Measurements from ENCODE around the gene ATP5F1D. TPM values are rescaled to one million over a fixed set of nuclear protein-coding genes. Genes with fewer than 3 reads are reported as not detected.
A peak's percentile ranks its signal among the peaks of the same experiment; 100 is the strongest.

ATP5F1D gene
- total RNA-seq, 2 donors from 2014 or later: 193 to 269 TPM

DNA sequence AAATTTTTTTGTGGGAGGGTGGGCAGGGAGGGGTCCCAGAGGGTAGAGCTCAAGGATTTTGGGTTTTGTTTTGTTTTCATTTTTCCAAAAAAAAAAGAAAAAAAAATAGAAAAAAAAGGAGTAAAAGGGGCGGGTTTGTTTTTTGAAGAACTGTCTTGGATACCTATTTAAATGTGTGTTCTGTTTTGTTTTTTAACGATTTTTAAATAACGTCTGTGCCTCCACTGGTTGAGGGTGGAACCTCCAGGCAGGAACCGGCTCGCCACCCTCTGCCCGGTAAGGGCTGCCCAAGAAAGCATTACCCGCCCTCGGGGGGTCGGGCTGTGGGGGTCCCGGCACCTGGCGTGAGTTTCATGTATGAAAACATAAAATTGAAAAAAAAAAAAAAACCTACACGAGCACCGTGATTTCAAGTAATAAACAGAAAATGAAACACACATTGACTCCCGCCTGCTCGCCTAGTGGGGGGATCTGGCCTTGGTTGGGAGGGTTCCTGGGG, 17.2 kb downstream of the ATP5F1D start:
- TF ChIP-seq, protein P1, sequence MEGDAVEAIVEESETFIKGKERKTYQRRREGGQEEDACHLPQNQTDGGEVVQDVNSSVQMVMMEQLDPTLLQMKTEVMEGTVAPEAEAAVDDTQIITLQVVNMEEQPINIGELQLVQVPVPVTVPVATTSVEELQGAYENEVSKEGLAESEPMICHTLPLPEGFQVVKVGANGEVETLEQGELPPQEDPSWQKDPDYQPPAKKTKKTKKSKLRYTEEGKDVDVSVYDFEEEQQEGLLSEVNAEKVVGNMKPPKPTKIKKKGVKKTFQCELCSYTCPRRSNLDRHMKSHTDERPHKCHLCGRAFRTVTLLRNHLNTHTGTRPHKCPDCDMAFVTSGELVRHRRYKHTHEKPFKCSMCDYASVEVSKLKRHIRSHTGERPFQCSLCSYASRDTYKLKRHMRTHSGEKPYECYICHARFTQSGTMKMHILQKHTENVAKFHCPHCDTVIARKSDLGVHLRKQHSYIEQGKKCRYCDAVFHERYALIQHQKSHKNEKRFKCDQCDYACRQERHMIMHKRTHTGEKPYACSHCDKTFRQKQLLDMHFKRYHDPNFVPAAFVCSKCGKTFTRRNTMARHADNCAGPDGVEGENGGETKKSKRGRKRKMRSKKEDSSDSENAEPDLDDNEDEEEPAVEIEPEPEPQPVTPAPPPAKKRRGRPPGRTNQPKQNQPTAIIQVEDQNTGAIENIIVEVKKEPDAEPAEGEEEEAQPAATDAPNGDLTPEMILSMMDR (IDR thresholded peaks at IDR 0.05): no peak
- peaks cover 0 to 88% of the 10 kb centered on the region in 2 donors for H3K4me1 ChIP-seq
- H3K4me3 ChIP-seq: peak overlapping the region in 1 of 2 donors; percentile 28
- H3K27me3 ChIP-seq: no peaks in the 10 kb centered on the region
- H3K9me3 ChIP-seq: no peaks in the 10 kb centered on the region
- H3K27ac ChIP-seq: peak overlapping the region; percentile 93 to 97
- H3K36me3 ChIP-seq: peaks cover 45% of the 10 kb centered on the region
- DNase-seq (ENCODE audit: low spot score): no peak

DNA sequence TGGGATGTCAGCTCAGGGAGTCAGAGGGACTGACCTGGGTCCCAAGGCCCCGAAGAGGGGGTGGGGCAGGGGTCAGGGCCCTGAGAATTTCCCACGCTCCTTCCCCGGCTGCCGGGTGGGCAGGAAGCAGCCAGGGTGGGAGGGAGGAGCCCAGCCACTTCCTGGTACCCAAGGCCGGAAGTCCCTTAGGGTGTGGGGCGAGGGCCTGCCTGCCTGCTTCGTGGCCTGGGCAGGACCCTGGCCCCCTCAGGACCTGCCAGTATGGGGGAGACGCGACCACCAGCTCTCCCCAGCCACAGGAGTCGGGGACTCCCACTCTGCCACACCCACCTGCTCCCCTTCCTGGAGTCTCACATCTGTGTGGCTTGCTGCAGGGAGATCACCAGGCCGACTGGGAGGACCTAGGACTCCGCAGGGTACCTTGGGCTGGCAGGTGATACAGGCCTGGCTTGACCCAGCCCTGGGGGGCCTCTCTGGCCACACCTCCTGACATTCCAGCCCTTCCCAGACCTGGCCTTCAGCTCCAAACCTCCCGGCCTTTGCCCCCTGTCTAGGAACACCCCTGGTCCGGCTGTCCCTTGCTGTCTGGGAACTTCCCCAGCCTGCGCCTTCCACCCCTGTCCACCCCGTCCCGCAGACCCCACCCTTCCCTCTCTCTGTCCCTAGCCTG, 17.8 kb downstream of the ATP5F1D start:
- Histone ChIP-seq H3K9me3 (no peaks in the 10 kb centered on the region), H3K4me1 (peaks cover 0 to 82% of the 10 kb centered on the region in 2 donors), H3K27me3 (no peaks in the 10 kb centered on the region), H3K4me3 (peak overlapping the region in 1 of 2 donors; percentile 28), H3K27ac (peak overlapping the region; percentile 93 to 97), H3K36me3 (peaks cover 39% of the 10 kb centered on the region)
- DNase-seq (ENCODE audit: low spot score): no peak
- TF ChIP-seq, protein P1 (IDR thresholded peaks at IDR 0.05): no peak

DNA sequence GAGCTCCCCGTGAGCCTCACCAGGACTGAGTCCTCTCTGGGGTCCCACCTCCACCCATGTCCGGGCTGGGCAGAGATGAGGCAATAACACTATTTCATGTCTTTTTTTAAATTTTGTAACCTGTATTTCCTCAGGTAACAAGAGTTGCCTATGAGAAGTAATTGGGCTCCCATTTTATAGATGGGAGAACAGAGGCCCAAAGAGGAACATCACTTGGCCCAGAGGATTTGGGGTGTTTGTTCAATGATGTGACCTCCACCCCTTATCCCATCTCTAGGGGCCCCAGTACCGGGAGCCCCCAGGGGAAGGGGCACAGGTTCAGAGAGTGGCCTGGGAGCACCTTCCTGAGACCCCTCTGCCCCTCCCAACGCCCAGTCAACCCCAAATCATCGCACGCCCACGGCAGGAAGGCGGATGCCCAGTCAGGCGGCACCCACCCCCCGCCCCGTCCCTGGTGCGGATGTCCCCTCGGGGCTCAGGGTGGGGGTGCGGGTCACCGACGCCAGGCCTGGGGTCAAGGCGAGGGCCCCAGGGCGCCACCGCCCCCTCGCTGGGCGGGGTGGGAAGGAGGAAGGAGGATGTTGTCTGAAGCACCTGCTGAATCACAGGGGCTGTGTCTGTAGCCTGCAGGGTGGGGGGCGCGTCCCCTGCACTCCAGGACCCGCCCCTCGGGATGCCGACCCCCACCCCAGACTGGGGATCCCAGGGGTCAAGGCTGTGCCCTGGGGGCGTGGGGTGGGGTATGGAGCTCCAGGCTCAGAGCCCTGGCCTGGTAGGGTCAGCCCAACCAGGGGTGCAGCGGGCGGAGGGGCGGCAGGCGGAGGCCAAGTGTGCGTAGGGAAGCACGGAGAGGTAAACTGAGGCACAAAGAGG, 18.6 kb downstream of the ATP5F1D start:
- Histone ChIP-seq H3K9me3 (no peaks in the 10 kb centered on the region), H3K36me3 (peaks cover 32% of the 10 kb centered on the region), H3K27ac (peak overlapping the region; percentile 93 to 97), H3K4me3 (peak overlapping the region in 1 of 2 donors; percentile 67), H3K4me1 (peaks cover 0 to 78% of the 10 kb centered on the region in 2 donors), H3K27me3 (no peaks in the 10 kb centered on the region)
- TF ChIP-seq, protein P1 (IDR thresholded peaks at IDR 0.05): no peak
- no peak for DNase-seq (ENCODE audit: low spot score)

DNA sequence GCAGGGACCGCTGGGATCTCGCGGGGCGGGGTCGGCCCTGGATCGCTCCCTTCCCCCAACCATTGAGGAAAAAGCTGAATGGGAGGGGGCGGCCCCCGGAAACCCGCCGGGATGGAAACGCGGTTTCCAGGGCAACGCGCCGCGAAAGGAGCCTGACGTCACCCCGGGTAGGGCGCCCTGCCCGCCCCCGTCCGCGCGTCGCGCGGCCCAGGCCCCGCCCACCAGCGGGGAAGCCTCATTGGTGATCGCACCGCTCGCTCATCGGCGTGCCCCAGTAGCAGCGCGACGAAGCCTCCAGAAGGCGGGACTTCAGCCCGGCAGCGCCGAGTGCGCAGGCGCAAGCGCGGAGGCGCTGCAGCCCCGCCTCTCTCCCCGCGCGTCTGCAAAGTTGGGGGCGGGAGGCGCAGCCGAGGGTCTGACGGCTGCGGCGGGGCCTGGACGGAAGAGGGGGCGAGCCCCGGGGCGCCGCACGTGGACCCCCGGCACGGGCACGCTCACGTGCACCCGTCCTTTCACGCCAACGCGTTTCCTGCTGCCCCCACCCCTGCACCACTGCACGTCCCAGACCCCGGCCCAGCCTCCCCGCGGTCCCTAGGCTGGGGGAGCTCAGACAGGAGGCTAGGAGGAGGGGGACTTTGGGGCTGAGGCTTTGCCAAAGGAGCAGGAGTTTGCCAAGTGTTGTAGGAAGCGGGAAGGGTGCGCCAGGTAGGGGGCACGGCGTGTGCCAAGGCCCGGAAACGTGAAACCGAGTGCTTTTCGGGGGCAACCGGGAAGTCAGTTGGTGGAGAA, 19.4 kb downstream of the ATP5F1D start:
- H3K4me1 ChIP-seq: peaks cover 0 to 78% of the 10 kb centered on the region in 2 donors
- peak overlapping the region; percentile 52 to 67 for H3K4me3 ChIP-seq
- peak; percentile 96 for DNase-seq (ENCODE audit: low spot score)
- H3K27me3 ChIP-seq: no peaks in the 10 kb centered on the region
- peak overlapping the region; percentile 93 to 97 for H3K27ac ChIP-seq
- no peaks in the 10 kb centered on the region for H3K9me3 ChIP-seq
- TF ChIP-seq, protein P1 (IDR thresholded peaks at IDR 0.05): no peak
- peaks cover 23% of the 10 kb centered on the region for H3K36me3 ChIP-seq

DNA sequence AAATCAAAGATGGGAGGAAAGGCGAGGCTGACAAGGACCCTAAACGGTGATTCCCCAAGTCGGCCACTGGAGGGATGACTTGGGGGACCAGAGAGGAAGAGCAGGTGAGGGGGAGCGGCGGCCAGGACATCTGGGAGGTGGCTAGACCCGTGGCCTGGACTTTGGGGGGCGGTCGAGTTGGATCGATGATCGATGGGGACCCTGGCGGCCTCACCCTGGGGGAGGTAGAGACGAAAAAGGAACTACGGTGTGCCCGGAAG, 19.9 kb downstream of the ATP5F1D start:
- Histone ChIP-seq H3K9me3 (no peaks in the 10 kb centered on the region), H3K36me3 (peaks cover 18% of the 10 kb centered on the region), H3K4me1 (peaks cover 0 to 78% of the 10 kb centered on the region in 2 donors), H3K27ac (peak overlapping the region; percentile 93 to 97), H3K27me3 (no peaks in the 10 kb centered on the region), H3K4me3 (peak overlapping the region; percentile 52 to 67)
- no peak for DNase-seq (ENCODE audit: low spot score)
- TF ChIP-seq, protein P1 (IDR thresholded peaks at IDR 0.05): no peak
